ENCODE measurements around the gene FPR2.
"Not testable (repeated sequence)": the region's sequence is repeated elsewhere in the genome, so short reads cannot be mapped to it uniquely, and the experiment has no call there.

The FPR2 gene, protein sequence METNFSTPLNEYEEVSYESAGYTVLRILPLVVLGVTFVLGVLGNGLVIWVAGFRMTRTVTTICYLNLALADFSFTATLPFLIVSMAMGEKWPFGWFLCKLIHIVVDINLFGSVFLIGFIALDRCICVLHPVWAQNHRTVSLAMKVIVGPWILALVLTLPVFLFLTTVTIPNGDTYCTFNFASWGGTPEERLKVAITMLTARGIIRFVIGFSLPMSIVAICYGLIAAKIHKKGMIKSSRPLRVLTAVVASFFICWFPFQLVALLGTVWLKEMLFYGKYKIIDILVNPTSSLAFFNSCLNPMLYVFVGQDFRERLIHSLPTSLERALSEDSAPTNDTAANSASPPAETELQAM

DNA sequence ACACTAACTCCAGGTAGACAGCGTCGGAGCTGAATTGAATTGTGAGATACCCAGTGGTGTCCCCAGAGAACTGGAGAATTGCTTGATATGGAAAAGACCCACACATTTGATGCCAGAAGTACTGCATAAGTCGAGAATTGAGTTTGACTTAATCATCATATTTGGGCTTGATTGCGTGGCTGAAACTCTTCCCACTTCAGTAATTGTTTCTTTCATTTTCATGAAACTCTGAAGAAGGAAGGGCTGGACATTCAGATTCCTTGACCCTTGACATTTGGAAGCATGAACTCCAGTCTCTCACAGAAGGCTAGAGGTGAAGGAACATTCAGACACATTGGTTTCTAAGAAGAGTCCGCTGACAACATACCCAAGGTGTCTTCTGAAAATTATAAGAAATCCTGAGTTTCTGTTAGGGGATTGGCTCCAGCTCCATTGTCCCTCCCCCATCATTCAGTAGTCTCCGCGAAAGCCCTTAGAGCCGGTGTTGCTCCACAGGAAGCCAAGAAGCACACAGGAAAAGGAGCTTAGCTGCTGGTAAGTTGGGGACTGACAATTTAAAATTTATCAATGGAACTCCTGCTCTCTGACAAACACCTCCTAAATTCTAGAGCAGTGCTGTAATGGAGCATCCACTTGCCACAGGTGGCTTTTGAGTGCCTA is at the start of gene FPR2:
Gene FPR2 (plus strand): TSS at position 484 of the 660 bp plus-strand sequence. CDS start 7,479 bp downstream, outside the sequence.
- DNase-seq (ENCODE audit: low read depth): no peak

DNA sequence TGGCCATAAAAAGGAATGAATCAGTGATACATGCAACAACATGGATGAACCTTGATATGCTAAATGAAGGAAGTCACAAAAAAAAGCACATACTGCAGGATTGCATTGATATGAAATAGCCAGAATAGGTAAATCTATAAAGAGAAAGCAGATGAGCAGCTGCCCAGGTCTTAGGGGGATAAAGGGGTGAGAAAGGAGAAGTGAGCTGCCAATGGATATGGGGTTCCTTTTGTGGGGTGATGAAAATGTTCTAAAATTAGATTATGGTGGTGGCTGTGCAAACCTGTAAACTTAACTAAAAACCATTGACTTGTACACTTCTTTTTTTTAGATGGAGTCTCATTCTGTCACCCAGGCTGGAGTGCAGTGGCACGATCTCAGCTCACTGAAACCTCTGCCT is 49.3 kb upstream of the FPR2 start:
- DNase-seq (ENCODE audit: low read depth): no peak

DNA sequence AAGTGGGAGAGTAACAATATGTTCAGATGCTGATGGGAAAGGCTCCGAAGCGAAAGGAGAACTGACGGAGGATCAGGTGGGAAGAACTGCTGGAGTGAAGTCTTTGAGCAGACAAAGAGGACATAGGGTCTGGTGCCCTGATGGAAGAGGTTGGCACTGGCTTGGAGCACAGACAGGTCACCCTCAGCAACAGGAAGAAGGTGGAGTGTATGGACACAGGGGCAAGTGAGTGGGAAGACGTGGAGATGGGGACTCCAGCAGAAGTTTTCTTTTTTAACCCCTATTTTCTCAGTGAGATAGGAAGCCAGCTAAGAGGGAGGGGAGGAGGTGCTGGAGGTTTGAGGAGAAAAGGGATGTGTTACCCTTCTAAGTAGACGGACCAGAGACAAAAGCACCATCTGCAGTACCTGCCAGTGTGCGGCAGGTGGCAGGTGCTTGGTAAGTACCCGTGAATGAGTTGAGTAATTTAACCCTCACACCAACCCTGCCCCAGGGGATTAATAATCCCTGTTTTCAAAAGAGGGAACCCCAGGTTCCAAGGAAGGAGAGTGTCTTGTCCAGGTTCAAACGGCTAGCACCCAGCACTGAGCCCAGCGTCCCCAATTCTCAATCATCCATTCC is 48.4 kb upstream of the FPR2 start:
- no peak for DNase-seq (ENCODE audit: low read depth)

DNA sequence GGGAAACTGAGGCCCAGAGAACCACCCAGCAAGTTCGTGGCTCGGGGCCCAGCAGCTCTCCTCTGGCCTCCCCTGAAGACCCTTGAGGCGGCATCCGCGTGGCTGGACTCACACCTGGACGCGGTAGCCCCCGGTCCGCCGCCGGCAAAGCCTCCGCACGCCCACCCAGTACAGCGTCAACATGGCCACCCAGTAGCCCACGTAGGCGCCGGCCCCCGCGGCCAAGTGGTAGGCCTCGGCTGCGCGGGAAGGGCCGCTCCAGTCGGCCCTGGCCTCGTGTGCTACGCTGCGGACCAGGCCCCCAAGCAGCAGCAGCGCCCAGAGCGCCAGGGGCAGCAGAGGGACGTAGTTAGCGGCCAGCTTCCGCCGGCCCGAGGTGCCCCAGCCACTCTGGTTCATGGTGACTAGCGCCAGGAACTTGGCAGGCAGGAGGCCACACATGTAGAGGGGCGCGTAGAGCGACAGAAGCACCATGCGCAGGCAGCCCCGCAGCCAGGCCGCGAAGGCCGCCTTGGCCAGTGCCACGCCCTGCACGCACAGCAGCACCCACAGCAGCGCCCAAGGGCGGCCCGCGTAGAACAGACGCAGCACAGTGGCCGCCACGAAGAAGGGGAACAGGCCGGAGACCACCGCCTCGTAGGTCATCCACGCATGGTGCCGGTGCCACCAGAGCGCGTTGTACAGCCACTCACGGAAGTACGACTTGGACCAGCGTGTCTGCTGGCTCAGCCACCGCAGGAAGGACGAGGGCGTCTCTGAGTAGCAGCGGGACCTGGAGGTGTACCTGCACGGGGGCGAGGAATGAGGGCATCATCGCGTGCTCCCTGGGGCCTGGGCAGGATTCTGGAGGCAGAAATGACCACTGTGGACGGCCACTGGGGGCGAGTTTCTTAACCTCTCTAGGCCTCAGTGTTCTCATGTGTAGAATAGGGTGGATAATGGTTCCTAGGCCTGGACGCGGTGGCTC is 47.4 kb upstream of the FPR2 start:
- no peak for DNase-seq (ENCODE audit: low read depth)

DNA sequence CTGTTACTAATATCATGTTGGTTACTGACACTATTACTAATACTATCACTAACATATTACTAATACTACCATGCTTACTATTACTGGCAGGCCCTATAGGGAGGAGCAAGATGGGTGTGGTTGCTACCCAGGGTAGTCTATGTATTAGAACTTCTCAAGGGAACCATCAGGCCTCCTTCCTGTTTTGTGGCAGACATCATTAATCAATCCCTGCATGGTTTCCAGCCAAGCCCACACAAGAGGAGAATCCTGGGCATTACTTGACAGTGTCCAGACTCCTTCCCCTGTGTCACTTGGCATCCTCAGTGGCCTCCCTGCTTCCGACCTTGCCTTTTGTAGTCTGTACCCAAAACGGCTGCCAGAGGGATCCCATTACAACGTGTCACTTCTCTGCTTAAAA is 46.1 kb upstream of the FPR2 start:
- no peak for DNase-seq (ENCODE audit: low read depth)

DNA sequence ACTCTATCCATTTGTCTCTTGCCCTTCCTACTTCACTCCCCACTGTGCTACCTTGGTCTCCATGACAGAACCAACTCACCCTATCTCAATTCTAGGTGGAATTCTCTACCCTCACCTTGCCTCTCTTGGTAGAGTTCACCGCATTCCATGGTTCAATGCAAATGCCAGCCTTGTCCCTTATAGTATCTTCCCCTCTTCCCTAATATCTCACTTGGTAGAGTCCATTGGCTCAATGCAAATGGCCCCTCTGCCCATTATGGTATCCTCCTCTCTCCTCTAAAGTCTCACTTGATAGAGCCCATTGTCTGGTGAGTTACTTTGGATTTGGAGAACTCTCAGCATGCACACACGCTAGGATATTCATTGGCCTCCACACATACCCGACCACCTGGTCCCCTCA is 45.1 kb upstream of the FPR2 start:
- DNase-seq (ENCODE audit: low read depth): no peak

DNA sequence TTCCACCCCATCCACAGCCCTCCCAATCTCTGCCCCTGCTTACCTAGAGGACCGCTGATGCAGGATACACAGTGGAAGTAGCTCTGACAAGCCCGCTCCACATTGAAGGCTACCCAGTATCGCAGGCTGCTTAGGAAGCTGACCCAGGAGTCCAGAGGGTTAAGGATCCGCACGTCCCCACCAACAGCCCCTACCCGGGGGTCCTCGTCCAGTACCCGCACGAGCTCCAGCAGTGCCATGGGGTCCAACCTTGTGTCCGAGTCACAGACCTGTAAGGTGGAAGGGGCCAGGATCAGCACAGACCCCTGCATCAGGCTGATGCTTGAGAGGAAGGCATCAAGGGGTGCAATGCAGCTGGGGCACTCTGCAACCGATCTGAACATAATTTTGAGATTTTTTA is 44.1 kb upstream of the FPR2 start:
- no peak for DNase-seq (ENCODE audit: low read depth)

DNA sequence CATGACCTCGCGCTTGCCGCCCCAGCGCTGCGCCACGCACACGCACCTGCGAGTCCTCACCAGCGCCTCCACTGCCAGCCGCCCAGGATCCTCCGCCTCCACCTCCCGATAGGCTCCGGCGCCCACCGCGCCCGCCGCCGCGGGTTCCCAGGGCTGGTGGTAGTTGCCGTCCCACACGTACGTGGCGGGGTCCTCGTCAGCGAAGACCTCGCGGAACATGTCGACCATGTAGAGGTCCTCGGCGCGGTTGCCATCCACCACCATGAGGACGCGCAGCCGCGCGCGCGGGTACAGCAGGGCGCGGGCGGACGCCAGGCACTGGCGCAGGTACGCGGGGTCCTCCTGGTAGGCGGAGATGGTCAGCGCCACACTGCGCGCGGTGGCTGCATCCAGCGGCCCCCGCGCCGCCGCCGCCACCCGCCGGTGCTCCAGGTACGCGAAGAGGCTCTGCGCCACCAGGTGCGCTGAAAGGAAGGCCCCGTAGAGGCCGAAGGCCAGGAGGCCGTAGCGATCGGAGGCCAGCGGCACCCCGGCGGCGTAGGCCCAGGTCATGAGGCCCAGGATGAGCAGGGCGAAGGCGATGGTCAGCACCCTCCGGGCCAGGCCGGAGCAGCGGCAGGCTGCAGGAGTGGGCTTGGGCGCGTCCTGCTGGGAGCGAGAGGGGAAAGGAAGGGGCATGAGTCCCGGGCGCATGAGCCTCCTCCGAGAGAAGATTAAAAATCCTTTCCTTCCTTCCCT is 41.6 kb upstream of the FPR2 start:
- no peak for DNase-seq (ENCODE audit: low read depth)

DNA sequence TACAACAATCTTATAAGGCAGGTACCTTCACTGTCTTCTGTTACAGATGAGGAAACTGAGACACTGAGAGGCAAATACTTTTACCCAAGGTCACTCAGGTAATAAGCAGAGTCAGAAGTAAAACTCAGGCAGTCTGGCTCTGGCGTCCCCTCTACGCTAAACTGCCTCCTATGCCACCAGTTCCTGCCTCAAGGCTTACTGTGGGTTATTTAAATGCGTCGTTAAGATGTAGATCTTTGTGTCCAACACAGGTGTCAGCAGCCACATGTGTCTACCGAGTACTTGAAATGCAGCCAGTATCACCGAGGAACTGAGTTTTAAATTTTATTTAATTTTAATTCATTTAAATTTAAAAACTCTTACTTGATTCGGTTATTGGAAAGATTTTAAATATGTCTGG is 39.1 kb upstream of the FPR2 start:
- no peak for DNase-seq (ENCODE audit: low read depth)

DNA sequence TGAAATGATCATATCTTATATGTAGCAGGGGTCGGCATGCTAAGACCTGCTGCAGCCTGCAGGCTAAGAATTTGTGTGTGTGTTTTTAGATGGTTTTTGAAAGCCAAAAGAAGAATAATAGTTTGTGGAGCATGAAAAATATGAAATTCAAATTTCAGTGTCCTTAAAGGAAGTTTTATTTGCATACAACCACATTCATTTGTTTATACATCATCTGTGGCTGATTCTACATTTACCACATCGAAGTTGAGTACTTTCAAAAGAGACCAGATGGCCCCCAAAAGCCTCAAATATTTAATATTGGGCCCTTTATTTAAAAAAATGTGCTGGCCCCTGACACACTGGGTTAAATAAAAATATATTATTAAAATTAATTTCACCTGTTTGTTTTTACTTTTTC is 38.5 kb upstream of the FPR2 start:
- DNase-seq (ENCODE audit: low read depth): no peak

DNA sequence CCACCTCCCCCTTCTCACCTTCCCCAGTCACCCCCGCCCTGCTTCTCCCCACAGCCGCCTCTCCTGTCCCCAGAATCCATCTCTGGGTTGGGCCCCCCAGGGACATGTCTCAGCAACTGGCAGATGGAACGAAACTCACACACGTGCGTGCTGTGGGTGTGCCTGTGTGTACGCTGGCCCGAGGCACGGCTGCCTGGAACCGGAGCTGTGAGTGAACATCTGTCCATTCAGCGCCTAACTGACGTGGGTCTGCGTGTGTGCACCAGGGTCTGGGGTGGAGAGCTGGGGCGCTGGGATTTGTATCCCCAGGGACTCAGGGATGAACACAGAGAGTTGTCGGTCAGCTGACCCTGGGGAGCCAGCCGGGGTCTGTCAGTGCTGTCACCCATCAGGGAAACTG is 36.4 kb upstream of the FPR2 start:
- DNase-seq (ENCODE audit: low read depth): no peak

DNA sequence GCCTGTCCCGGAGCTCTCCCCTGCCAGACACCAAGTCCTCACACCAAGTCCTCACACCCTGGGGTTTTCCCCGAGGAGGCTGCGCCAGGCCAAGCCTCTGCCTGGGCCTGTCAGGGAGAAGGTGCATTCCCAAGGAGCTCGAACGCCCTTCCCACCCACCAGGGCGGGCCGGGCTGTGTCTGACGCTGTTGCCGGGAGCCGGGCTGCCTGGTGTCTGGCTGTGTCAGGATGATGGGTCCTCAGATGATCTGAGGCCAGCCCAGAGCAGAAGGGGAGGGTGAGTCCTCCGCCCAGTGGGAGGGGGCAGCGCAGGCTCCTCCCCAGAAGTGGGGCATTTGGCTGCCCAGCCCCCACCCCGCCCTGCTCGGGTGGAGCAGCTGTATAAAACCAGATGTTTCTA is 34.9 kb upstream of the FPR2 start:
- DNase-seq (ENCODE audit: low read depth): no peak

DNA sequence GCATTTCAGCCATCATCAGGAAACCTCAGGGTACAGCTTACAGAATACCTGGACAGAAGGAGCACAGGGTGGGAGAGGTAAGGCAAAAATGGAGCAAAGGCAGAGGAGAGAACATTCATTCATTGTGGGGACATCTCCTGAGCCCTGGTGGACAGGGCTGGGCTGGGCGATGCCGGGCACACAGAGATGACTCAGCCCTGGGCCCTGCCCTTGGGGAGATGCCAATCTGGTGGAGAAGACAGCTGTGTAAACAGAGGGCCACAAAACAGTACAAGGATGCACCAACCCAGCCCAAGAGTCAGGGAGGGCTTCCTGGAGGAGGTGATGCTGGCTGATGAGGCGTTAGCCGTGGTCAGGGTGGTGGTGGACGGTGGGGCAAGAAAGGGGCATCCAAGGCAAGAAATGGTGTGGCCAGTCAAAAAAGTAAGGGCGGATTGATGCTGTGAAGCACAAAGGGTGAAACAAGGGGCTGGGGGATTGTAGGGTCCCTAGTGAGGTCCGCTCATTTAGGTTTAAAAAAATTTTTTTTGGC is 33.6 kb upstream of the FPR2 start:
- DNase-seq (ENCODE audit: low read depth): no peak

DNA sequence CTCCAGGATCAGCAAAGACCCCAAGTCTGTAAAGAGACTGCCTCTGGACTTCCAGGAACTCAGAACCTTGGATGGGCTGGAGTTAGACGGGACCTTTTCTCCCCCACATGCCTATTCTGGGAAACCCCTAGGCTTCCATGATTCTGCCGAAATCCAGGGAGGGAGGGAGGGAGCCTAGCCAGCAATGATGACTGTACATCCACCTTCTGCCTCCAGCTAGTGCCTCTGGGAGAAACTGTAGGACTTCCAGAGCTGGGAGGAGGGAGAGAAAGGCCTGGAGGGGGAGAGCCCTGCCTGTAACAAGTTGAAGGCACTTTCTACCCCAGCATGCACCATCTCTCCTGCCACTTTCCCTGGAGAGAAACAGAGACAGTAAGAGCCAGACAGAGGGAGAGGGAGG is 31.2 kb upstream of the FPR2 start:
- no peak for DNase-seq (ENCODE audit: low read depth)

DNA sequence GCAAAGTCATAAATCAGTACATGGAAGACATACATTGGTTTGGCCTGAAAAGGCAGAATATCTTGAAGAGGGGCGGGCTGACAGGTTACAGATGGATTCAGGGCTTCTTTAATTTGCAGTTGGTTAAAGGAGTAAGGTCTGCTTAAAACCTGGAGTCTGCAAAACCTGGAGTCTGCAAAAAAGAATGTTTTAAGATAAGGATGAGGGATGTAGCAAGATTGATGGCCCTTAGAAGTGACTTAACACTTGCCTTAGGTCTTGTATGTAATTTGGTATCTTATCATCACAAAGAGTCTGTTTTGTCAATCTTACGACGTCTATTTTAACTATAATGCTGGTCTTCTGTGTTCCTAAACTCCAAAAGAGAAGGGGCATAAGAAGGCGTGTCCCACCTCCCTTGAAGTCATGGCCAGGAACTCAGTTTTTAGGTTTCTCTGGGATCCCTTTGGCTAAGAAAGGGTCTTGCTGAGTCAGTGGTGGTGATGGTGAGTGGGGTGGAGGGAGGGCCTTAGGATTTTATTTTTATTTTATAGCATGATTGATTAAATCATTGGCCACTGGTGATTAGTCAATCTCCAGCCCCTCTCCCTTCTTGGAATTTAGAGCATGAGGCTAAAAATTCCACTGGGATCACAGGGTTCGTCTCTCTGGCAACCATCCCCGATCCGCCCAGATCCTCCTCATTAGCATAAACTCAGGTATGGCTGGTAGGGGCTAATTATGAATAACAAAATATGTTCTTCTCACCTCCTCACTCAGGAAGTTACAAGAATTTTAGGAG is 27.0 kb upstream of the FPR2 start:
- no peak for DNase-seq (ENCODE audit: low read depth)

DNA sequence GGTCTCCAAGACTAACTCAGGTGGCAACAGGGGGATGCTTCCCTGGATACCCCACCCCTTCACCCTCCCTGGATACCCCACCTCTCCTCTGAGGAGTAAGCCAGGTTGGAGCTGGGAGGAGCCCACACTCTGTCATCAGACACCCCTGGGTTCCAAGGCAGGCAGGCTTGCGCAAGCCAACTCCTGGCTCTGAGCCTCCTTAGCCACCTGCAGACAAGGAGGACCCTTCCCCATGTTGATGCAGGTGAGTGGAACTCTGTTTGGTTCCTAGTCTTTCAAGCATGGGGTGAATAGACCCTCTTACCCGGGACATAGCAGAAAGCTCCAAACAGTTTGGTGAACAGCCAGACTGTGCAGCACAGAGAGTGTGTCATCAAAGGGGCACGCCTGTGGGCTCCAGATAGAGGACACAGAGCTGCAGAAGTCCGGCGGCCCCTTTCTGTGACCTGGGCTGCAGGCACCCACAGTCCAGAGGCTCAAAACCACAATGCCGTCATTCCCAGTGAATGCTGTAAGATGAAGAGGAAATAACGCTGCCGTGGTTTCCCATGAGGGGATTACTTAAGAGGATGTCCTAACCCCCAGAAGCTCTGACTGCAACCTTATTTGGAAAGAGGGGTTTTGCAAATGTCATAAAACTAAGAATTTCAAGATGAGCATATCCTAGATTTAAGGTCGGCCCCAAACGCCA is 25.1 kb upstream of the FPR2 start:
- no peak for DNase-seq (ENCODE audit: low read depth)

DNA sequence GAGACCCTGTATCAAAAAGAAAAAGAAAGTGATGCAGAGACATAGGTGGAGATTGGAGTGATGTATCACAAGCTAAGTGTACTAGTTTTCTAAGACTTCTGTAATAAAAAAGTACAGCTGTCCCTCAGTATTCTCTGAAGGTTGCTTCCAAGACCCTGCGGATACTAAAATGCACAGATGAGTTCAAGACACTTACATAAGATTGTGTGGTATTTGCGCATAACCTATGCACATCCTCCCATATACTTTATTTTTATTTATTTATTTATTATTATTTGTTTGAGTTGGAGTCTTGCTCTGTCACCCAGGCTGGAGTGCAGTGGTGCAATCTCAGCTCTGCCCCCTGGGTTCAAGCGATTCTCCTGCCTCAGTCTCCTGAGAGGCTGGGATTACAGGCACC is 23.6 kb upstream of the FPR2 start:
- DNase-seq (ENCODE audit: low read depth): no peak

DNA sequence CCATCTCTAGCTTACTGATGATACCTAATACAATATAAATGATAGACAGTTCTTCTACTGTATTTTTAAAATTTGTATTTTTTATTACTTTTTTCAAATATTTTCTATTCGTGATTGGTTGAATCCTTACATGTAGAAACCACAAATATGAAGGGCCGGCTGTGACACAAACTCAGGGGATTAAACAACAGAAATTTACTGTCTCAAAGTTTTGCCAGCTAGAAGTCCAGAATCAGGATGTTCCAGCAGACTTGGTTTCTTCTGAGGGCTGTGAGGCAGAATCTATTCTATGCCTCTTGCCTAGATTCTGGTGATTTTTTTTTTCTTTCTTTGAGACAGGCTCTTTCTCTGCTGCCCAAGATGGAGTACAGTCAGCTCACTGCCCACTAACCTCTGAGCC is 23.1 kb upstream of the FPR2 start:
- DNase-seq (ENCODE audit: low read depth): no peak

DNA sequence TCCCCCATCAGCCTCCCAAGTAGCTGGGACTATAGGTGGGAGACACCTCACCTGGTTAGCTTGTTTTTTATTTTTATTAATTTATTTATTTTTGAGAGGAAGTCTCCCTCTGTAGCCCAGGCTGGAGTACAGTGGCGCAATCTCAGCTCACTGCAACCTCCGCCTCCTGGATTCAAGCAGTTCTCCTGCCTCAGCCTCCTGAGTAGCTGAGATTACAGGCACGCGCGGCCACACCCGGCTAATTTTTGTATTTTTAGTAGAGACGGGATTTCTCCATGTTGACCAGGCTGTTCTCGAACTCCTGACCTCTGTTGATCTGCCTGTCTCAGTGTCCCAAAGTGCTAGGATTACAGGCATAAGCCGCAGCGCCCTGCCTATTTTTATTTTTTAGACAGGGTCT is 22.5 kb upstream of the FPR2 start:
- not testable (repeated sequence) for DNase-seq (ENCODE audit: low read depth)

Measured in activated T-cell treated with anti-CD3 and anti-CD28 coated beads for 1 hour (primary cell).